Measurements from ENCODE around the gene APOA4. TPM values are rescaled to one million over a fixed set of nuclear protein-coding genes. Genes with fewer than 3 reads are reported as not detected.
"Not testable (repeated sequence)": the region's sequence is repeated elsewhere in the genome, so short reads cannot be mapped to it uniquely, and the experiment has no call there.

The APOA4 gene
- polyA plus RNA-seq, 4 donors = not detected

GRCh38 chr11:116849486-116849885 is 26.4 kb upstream of the APOA4 start:
- no peak for DNase-seq (ENCODE audit: low read depth in 4 of 4, low spot score in 3 of 4)

GRCh38 chr11:116849060-116849459 is 26.0 kb upstream of the APOA4 start:
- DNase-seq (ENCODE audit: low read depth in 4 of 4, low spot score in 3 of 4) = no peak

GRCh38 chr11:116847612-116848011 is 24.5 kb upstream of the APOA4 start:
- no peak for DNase-seq (ENCODE audit: low read depth in 4 of 4, low spot score in 3 of 4)

- no peak for DNase-seq (ENCODE audit: low read depth in 4 of 4, low spot score in 3 of 4)
Measured at GRCh38 chr11:116844722-116845121, 21.6 kb upstream of the APOA4 start.

GRCh38 chr11:116843661-116844060 is 20.6 kb upstream of the APOA4 start:
- no peak for DNase-seq (ENCODE audit: low read depth in 4 of 4, low spot score in 3 of 4)

GRCh38 chr11:116842909-116843308 is 19.8 kb upstream of the APOA4 start:
- DNase-seq (ENCODE audit: low read depth in 4 of 4, low spot score in 3 of 4) = no peak

- no peak for DNase-seq (ENCODE audit: low read depth in 4 of 4, low spot score in 3 of 4)
Measured at GRCh38 chr11:116842117-116842516, 19.0 kb upstream of the APOA4 start.

GRCh38 chr11:116840746-116841296 is 17.7 kb upstream of the APOA4 start:
- no peak for DNase-seq (ENCODE audit: low read depth in 4 of 4, low spot score in 3 of 4)

- no peak for DNase-seq (ENCODE audit: low read depth in 4 of 4, low spot score in 3 of 4)
Measured at GRCh38 chr11:116840224-116840745, 17.2 kb upstream of the APOA4 start.

- no peak for DNase-seq (ENCODE audit: low read depth in 4 of 4, low spot score in 3 of 4)
Measured at GRCh38 chr11:116838321-116839084, 15.4 kb upstream of the APOA4 start.

- peak in 2 of 4 donors; percentile 12 to 32 for DNase-seq (ENCODE audit: low read depth in 4 of 4, low spot score in 3 of 4)
Measured at GRCh38 chr11:116837231-116838091, 14.4 kb upstream of the APOA4 start, which contains the start of gene APOA1. APOA1 (minus strand) TSS chr11:116837622; CDS start chr11:116837387, 235 bp downstream.

- no peak for DNase-seq (ENCODE audit: low read depth in 4 of 4, low spot score in 3 of 4)
Measured at GRCh38 chr11:116836632-116836991, 13.5 kb upstream of the APOA4 start.

- DNase-seq (ENCODE audit: low read depth in 4 of 4, low spot score in 3 of 4) = peak; percentile 82 to 86 (median 86)
Measured at GRCh38 chr11:116835791-116836631, 12.9 kb upstream of the APOA4 start.

GRCh38 chr11:116835042-116835772 is 12.1 kb upstream of the APOA4 start:
- DNase-seq (ENCODE audit: low read depth in 4 of 4, low spot score in 3 of 4) = no peak

- not testable (repeated sequence) for DNase-seq (ENCODE audit: low read depth in 4 of 4, low spot score in 3 of 4)
Measured at GRCh38 chr11:116834535-116835041, 11.5 kb upstream of the APOA4 start.

GRCh38 chr11:116833816-116834534 is 10.9 kb upstream of the APOA4 start:
- DNase-seq (ENCODE audit: low read depth in 4 of 4, low spot score in 3 of 4) = no peak

GRCh38 chr11:116833491-116833815 is 10.3 kb upstream of the APOA4 start:
- DNase-seq (ENCODE audit: low read depth in 4 of 4, low spot score in 3 of 4) = no peak

GRCh38 chr11:116832350-116833290 is 9.5 kb upstream of the APOA4 start:
- no peak for DNase-seq (ENCODE audit: low read depth in 4 of 4, low spot score in 3 of 4)
